WTC11 (cell line): ENCODE results near the gene APOBEC3F. TPM values are rescaled to one million over a fixed set of nuclear protein-coding genes. Genes with fewer than 3 reads are reported as not detected.

Experiments
- ATAC-seq: fragments of 200-7000 bp; cut with Tn5 transposase; 2 replicates; pipeline ENCODE4 v1.10.0; 2021; ENCODE audit warnings: mild to moderate bottlenecking, moderate library complexity
- CTCF ChIA-PET: fragments of 300-600 bp; sonication (Branson Sonifier 250); formaldehyde crosslinking; loops from one replicate; lab custom pipeline; 2021; ENCODE audit warnings: antibody characterized with exemption; lab: Charles Lee
- POLR2A ChIA-PET: fragments of 350-600 bp; sonication (Branson Sonifier 250); formaldehyde crosslinking; loops from one replicate; lab custom pipeline; 2021; ENCODE audit warnings: antibody characterized with exemption; lab: Charles Lee
- DNase-seq: peaks from one replicate; pipeline ENCODE4 v3.0.0; 2021; ENCODE audit warnings: low spot score
- H3K27ac Mint-ChIP-seq: 2 replicates; pipeline ENCODE4 v1.8.0; 2021; ENCODE audit warnings: mixed read lengths
- H3K27me3 Mint-ChIP-seq: 2 replicates; pipeline ENCODE4 v1.8.0; 2021; ENCODE audit warnings: low read depth, mild to moderate bottlenecking, moderate library complexity, mixed read lengths
- H3K36me3 Mint-ChIP-seq: 2 replicates; pipeline ENCODE4 v1.8.0; 2021; ENCODE audit warnings: mixed read lengths
- H3K4me1 Mint-ChIP-seq: 2 replicates; pipeline ENCODE4 v1.8.0; 2022; ENCODE audit warnings: mixed read lengths
- H3K4me3 Mint-ChIP-seq: 2 replicates; pipeline ENCODE4 v1.8.0; 2021; ENCODE audit warnings: mild to moderate bottlenecking, moderate library complexity, mixed read lengths
- H3K9me3 Mint-ChIP-seq: 2 replicates; pipeline ENCODE4 v1.8.0; 2021; ENCODE audit warnings: mixed read lengths
- OVOL2 ChIP-seq: fragments of 250-450 bp; sonication (Bioruptor Pico); IDR thresholded peaks from 2 replicates; pipeline ENCODE4 v1.9.0; 2021; ENCODE audit warnings: mild to moderate bottlenecking, borderline replicate concordance
- RELA ChIP-seq: sonication (generic); formaldehyde crosslinking; IDR thresholded peaks from 2 replicates; pipeline ENCODE4 v1.8.1; 2022; ENCODE audit warnings: missing genetic modification reagents, mild to moderate bottlenecking, borderline replicate concordance
- USF1 ChIP-seq: sonication (generic); formaldehyde crosslinking; IDR thresholded peaks from 2 replicates; pipeline ENCODE4 v1.8.0; 2022; ENCODE audit warnings: mild to moderate bottlenecking, missing genetic modification reagents
- ZNF232 ChIP-seq: sonication (generic); formaldehyde crosslinking; IDR thresholded peaks from 2 replicates; pipeline ENCODE4 v1.8.0; 2022; ENCODE audit warnings: mild to moderate bottlenecking, missing genetic modification reagents
- ZSCAN18 ChIP-seq: fragments of 250-450 bp; sonication (Bioruptor Pico); IDR thresholded peaks from 2 replicates; pipeline ENCODE4 v2.1.2; 2022; ENCODE audit warnings: mild to moderate bottlenecking, moderate library complexity
- total RNA-seq: library from RNA; stranded (reverse); gene quantifications from 3 replicates; pipeline ENCODE4 v1.2.3, GENCODE V29; 2021
- TF ChIP-seq, protein P1 (sequence below): fragments of 250-450 bp; sonication (Bioruptor Pico); IDR thresholded peaks from 2 replicates; pipeline ENCODE4 v1.9.0; 2021; ENCODE audit warnings: mild to moderate bottlenecking, borderline replicate concordance
- TF ChIP-seq, protein P2 (sequence below): sonication (generic); formaldehyde crosslinking; IDR thresholded peaks from 2 replicates; pipeline ENCODE4 v1.8.1; 2023; ENCODE audit warnings: mild to moderate bottlenecking, missing genetic modification reagents, moderate library complexity
- TF ChIP-seq, protein P3 (sequence below): sonication (generic); formaldehyde crosslinking; IDR thresholded peaks from 2 replicates; pipeline ENCODE4 v1.8.0; 2022; ENCODE audit warnings: mild to moderate bottlenecking, missing genetic modification reagents

Gene APOBEC3F
- total RNA-seq, 1 experiment from 2014 or later = 8.7 TPM

- H3K27ac Mint-ChIP-seq = no peak overlapping the region
These were observed 39.5 kb downstream of the APOBEC3F start for GRCh38 chr22:39080052-39080762.

GRCh38 chr22:39081016-39081415 is 40.4 kb downstream of the APOBEC3F start:
- ChIA-PET CTCF (interaction anchor here (0.6 to 1.3 kb wide), 3 partner anchors 54 to 448 kb away, joined by 3 read pairs; no protein-coding TSS in a partner anchor), POLR2A (no interaction called here)
- Mint-ChIP-seq H3K4me1 (peaks cover 29% of the 10 kb centered on the region), H3K36me3 (no peaks in the 10 kb centered on the region), H3K9me3 (no peaks in the 10 kb centered on the region), H3K27me3 (no peaks in the 10 kb centered on the region; the same call in 1 of the 2 replicates), H3K27ac (no peak overlapping the region), H3K4me3 (no peak overlapping the region)
- TF ChIP-seq OVOL2 (CRISPR knock-in tag) (no peak), USF1 (CRISPR knock-in tag) (no peak), ZNF232 (CRISPR knock-in tag) (no peak), RELA (CRISPR knock-in tag) (no peak), ZSCAN18 (CRISPR knock-in tag) (no peak)
- TF ChIP-seq, protein P1, sequence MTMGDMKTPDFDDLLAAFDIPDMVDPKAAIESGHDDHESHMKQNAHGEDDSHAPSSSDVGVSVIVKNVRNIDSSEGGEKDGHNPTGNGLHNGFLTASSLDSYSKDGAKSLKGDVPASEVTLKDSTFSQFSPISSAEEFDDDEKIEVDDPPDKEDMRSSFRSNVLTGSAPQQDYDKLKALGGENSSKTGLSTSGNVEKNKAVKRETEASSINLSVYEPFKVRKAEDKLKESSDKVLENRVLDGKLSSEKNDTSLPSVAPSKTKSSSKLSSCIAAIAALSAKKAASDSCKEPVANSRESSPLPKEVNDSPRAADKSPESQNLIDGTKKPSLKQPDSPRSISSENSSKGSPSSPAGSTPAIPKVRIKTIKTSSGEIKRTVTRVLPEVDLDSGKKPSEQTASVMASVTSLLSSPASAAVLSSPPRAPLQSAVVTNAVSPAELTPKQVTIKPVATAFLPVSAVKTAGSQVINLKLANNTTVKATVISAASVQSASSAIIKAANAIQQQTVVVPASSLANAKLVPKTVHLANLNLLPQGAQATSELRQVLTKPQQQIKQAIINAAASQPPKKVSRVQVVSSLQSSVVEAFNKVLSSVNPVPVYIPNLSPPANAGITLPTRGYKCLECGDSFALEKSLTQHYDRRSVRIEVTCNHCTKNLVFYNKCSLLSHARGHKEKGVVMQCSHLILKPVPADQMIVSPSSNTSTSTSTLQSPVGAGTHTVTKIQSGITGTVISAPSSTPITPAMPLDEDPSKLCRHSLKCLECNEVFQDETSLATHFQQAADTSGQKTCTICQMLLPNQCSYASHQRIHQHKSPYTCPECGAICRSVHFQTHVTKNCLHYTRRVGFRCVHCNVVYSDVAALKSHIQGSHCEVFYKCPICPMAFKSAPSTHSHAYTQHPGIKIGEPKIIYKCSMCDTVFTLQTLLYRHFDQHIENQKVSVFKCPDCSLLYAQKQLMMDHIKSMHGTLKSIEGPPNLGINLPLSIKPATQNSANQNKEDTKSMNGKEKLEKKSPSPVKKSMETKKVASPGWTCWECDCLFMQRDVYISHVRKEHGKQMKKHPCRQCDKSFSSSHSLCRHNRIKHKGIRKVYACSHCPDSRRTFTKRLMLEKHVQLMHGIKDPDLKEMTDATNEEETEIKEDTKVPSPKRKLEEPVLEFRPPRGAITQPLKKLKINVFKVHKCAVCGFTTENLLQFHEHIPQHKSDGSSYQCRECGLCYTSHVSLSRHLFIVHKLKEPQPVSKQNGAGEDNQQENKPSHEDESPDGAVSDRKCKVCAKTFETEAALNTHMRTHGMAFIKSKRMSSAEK (CRISPR knock-in tag) = no peak
- TF ChIP-seq, protein P2, sequence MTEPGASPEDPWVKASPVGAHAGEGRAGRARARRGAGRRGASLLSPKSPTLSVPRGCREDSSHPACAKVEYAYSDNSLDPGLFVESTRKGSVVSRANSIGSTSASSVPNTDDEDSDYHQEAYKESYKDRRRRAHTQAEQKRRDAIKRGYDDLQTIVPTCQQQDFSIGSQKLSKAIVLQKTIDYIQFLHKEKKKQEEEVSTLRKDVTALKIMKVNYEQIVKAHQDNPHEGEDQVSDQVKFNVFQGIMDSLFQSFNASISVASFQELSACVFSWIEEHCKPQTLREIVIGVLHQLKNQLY (CRISPR knock-in tag) = no peak
- TF ChIP-seq, protein P3, sequence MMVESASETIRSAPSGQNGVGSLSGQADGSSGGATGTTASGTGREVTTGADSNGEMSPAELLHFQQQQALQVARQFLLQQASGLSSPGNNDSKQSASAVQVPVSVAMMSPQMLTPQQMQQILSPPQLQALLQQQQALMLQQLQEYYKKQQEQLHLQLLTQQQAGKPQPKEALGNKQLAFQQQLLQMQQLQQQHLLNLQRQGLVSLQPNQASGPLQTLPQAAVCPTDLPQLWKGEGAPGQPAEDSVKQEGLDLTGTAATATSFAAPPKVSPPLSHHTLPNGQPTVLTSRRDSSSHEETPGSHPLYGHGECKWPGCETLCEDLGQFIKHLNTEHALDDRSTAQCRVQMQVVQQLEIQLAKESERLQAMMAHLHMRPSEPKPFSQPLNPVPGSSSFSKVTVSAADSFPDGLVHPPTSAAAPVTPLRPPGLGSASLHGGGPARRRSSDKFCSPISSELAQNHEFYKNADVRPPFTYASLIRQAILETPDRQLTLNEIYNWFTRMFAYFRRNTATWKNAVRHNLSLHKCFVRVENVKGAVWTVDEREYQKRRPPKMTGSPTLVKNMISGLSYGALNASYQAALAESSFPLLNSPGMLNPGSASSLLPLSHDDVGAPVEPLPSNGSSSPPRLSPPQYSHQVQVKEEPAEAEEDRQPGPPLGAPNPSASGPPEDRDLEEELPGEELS (CRISPR knock-in tag) = no peak
- ATAC-seq (no peak), DNase-seq (no peak)

More at GRCh38 chr22:39080052-39080762, 39.5 kb downstream of the APOBEC3F start:
- H3K4me1 Mint-ChIP-seq = peaks cover 33% of the 10 kb centered on the region
- H3K36me3 Mint-ChIP-seq = no peaks in the 10 kb centered on the region
- H3K9me3 Mint-ChIP-seq = no peaks in the 10 kb centered on the region
- H3K4me3 Mint-ChIP-seq = no peak overlapping the region
- peaks cover 4% of the 10 kb centered on the region; the same call in 1 of the 2 replicates for H3K27me3 Mint-ChIP-seq
- ChIA-PET POLR2A (no interaction called here), CTCF (interaction anchor here (0.8 to 1.3 kb wide), 3 partner anchors 55 to 449 kb away, joined by 3 read pairs; no protein-coding TSS in a partner anchor)
- DNase-seq (no peak), ATAC-seq (no peak)
- no peak for TF ChIP-seq ZSCAN18 (CRISPR knock-in tag)
- TF ChIP-seq ZNF232 (CRISPR knock-in tag) = no peak
